Activated naive CD8-positive, alpha-beta T cell treated with anti-CD3 and anti-CD28 coated beads, Interleukin-2, amount 10 ng/mL, durations not matched to agents 7 days and 5 days (primary cell): Measurements from ENCODE around the gene FYB1. TPM values are rescaled to one million over a fixed set of nuclear protein-coding genes. Genes with fewer than 3 reads are reported as not detected.
"Not testable (repeated sequence)": the region's sequence is repeated elsewhere in the genome, so short reads cannot be mapped to it uniquely, and the experiment has no call there.

Source experiments
- ATAC-seq: fragments of 150-1000 bp; cut with Tn5 transposase; one replicate; pipeline ENCODE4 v1.10.0; 2021; ENCODE audit warnings: low read depth, moderate library complexity
- POLR2A ChIA-PET: fragments of 350-600 bp; sonication (Branson Sonifier 250); formaldehyde crosslinking; loops from one replicate; lab custom pipeline; 2021; ENCODE audit warnings: antibody characterized with exemption; lab: Charles Lee
- DNase-seq: peaks from one replicate; pipeline ENCODE4 v3.0.0; 2021
- H3K27ac Mint-ChIP-seq: one replicate; pipeline ENCODE4 v1.8.0; 2022; ENCODE audit warnings: mild to moderate bottlenecking, mixed read lengths
- H3K27me3 Mint-ChIP-seq: one replicate; pipeline ENCODE4 v1.8.0; 2022; ENCODE audit warnings: mild to moderate bottlenecking, moderate library complexity, mixed read lengths
- H3K36me3 Mint-ChIP-seq: one replicate; pipeline ENCODE4 v1.8.0; 2021; ENCODE audit warnings: mild to moderate bottlenecking, mixed read lengths
- H3K4me1 Mint-ChIP-seq: one replicate; pipeline ENCODE4 v1.8.0; 2021; ENCODE audit warnings: mixed read lengths
- H3K4me3 Mint-ChIP-seq: one replicate; pipeline ENCODE4 v1.8.0; 2022; ENCODE audit warnings: mild to moderate bottlenecking, moderate library complexity, mixed read lengths
- H3K9me3 Mint-ChIP-seq: one replicate; pipeline ENCODE4 v1.8.0; 2021; ENCODE audit warnings: mixed read lengths
- total RNA-seq, 2 experiments: library from RNA; stranded (reverse); gene quantifications; one replicate each; pipeline ENCODE4 v1.2.3, GENCODE V29; 2021

The FYB1 gene
- total RNA-seq, 2 experiments from 2014 or later = 355 to 358 TPM

GRCh38 chr5:39249069-39249468 is 29.7 kb upstream of the FYB1 start:
- DNase-seq (no peak), ATAC-seq (no peak)
- Mint-ChIP-seq H3K27ac (no peak overlapping the region), H3K27me3 (peaks cover 3% of the 10 kb centered on the region), H3K4me3 (no peak overlapping the region), H3K9me3 (peaks cover 12% of the 10 kb centered on the region), H3K36me3 (peaks cover 12% of the 10 kb centered on the region), H3K4me1 (no peaks in the 10 kb centered on the region)
- POLR2A ChIA-PET = no interaction called here

- Mint-ChIP-seq H3K27me3 (no peaks in the 10 kb centered on the region), H3K4me3 (no peak overlapping the region), H3K36me3 (peaks cover 6% of the 10 kb centered on the region), H3K4me1 (no peaks in the 10 kb centered on the region), H3K9me3 (peaks cover 15% of the 10 kb centered on the region), H3K27ac (no peak overlapping the region)
- POLR2A ChIA-PET = no interaction called here
- no peak for DNase-seq
- no peak for ATAC-seq
These were observed 21.4 kb upstream of the FYB1 start for GRCh38 chr5:39240750-39241149.

GRCh38 chr5:39238366-39239105 is 19.2 kb upstream of the FYB1 start:
- Mint-ChIP-seq H3K27me3 (no peaks in the 10 kb centered on the region), H3K36me3 (peaks cover 7% of the 10 kb centered on the region), H3K27ac (no peak overlapping the region), H3K4me1 (no peaks in the 10 kb centered on the region), H3K4me3 (no peak overlapping the region), H3K9me3 (peaks cover 15% of the 10 kb centered on the region)
- POLR2A ChIA-PET = interaction anchor here (0.5 kb wide), 1 partner anchor 134 kb away, joined by 4 read pairs; no protein-coding TSS in a partner anchor
- ATAC-seq (no peak), DNase-seq (no peak)

- no peaks in the 10 kb centered on the region for H3K27me3 Mint-ChIP-seq
- POLR2A ChIA-PET = no interaction called here
- no peak for ATAC-seq
- H3K27ac Mint-ChIP-seq = no peak overlapping the region
- no peak overlapping the region for H3K4me3 Mint-ChIP-seq
- peaks cover 14% of the 10 kb centered on the region for H3K9me3 Mint-ChIP-seq
- DNase-seq = no peak
- H3K4me1 Mint-ChIP-seq = peaks cover 5% of the 10 kb centered on the region
- peaks cover 7% of the 10 kb centered on the region for H3K36me3 Mint-ChIP-seq
These were observed 17.4 kb upstream of the FYB1 start for GRCh38 chr5:39236718-39237117.

- Mint-ChIP-seq H3K27ac (no peak overlapping the region), H3K9me3 (peaks cover 10% of the 10 kb centered on the region), H3K4me1 (peaks cover 9% of the 10 kb centered on the region), H3K27me3 (no peaks in the 10 kb centered on the region), H3K4me3 (no peak overlapping the region), H3K36me3 (peaks cover 4% of the 10 kb centered on the region)
- ATAC-seq (no peak), DNase-seq (no peak)
- POLR2A ChIA-PET = no interaction called here
These were observed 16.3 kb upstream of the FYB1 start for GRCh38 chr5:39235648-39236047.

- H3K27me3 Mint-ChIP-seq, H3K36me3 Mint-ChIP-seq, POLR2A ChIA-PET, ATAC-seq, H3K4me3 Mint-ChIP-seq, H3K9me3 Mint-ChIP-seq, H3K27ac Mint-ChIP-seq, DNase-seq, H3K4me1 Mint-ChIP-seq: not testable (repeated sequence)
These were observed 15.1 kb upstream of the FYB1 start for GRCh38 chr5:39234494-39234893.

GRCh38 chr5:39233783-39234182 is 14.4 kb upstream of the FYB1 start:
- POLR2A ChIA-PET = no interaction called here
- H3K4me3 Mint-ChIP-seq = no peak overlapping the region
- ATAC-seq = no peak
- H3K36me3 Mint-ChIP-seq = peaks cover 3% of the 10 kb centered on the region
- H3K9me3 Mint-ChIP-seq = no peaks in the 10 kb centered on the region
- no peak overlapping the region for H3K27ac Mint-ChIP-seq
- peaks cover 9% of the 10 kb centered on the region for H3K4me1 Mint-ChIP-seq
- H3K27me3 Mint-ChIP-seq = no peaks in the 10 kb centered on the region
- no peak for DNase-seq

- DNase-seq = no peak
- POLR2A ChIA-PET = no interaction called here
- no peaks in the 10 kb centered on the region for H3K9me3 Mint-ChIP-seq
- peaks cover 9% of the 10 kb centered on the region for H3K4me1 Mint-ChIP-seq
- no peak overlapping the region for H3K4me3 Mint-ChIP-seq
- H3K36me3 Mint-ChIP-seq = peaks cover 3% of the 10 kb centered on the region
- peak; percentile 50 for ATAC-seq
- peak overlapping the region; percentile 48 for H3K27ac Mint-ChIP-seq
- H3K27me3 Mint-ChIP-seq = no peaks in the 10 kb centered on the region
These were observed 12.6 kb upstream of the FYB1 start for GRCh38 chr5:39231705-39232525.

GRCh38 chr5:39228596-39228995 is 9.2 kb upstream of the FYB1 start:
- POLR2A ChIA-PET = no interaction called here
- no peak overlapping the region for H3K4me3 Mint-ChIP-seq
- no peaks in the 10 kb centered on the region for H3K9me3 Mint-ChIP-seq
- ATAC-seq (no peak), DNase-seq (no peak)
- no peaks in the 10 kb centered on the region for H3K27me3 Mint-ChIP-seq
- H3K4me1 Mint-ChIP-seq = peaks cover 16% of the 10 kb centered on the region
- H3K36me3 Mint-ChIP-seq = no peaks in the 10 kb centered on the region
- H3K27ac Mint-ChIP-seq = no peak overlapping the region

GRCh38 chr5:39226558-39226957 is 7.2 kb upstream of the FYB1 start:
- ATAC-seq = no peak

GRCh38 chr5:39226100-39226451 is 6.7 kb upstream of the FYB1 start:
- DNase-seq (no peak), ATAC-seq (no peak)
- H3K27ac Mint-ChIP-seq = peak overlapping the region; percentile 28
- no peaks in the 10 kb centered on the region for H3K27me3 Mint-ChIP-seq
- POLR2A ChIA-PET = interaction anchor here (0.5 kb wide), 1 partner anchor 80 kb away, joined by 3 read pairs; no protein-coding TSS in a partner anchor
- no peaks in the 10 kb centered on the region for H3K36me3 Mint-ChIP-seq
- H3K4me3 Mint-ChIP-seq = no peak overlapping the region
- peaks cover 7% of the 10 kb centered on the region for H3K4me1 Mint-ChIP-seq
- no peaks in the 10 kb centered on the region for H3K9me3 Mint-ChIP-seq

More at GRCh38 chr5:39226558-39226957, 7.2 kb upstream of the FYB1 start:
- Mint-ChIP-seq H3K4me1 (peaks cover 9% of the 10 kb centered on the region), H3K27me3 (no peaks in the 10 kb centered on the region), H3K27ac (no peak overlapping the region), H3K4me3 (no peak overlapping the region), H3K9me3 (no peaks in the 10 kb centered on the region), H3K36me3 (no peaks in the 10 kb centered on the region)
- POLR2A ChIA-PET = interaction anchor here (0.5 kb wide), 1 partner anchor 79 kb away, joined by 3 read pairs; no protein-coding TSS in a partner anchor
- no peak for DNase-seq

- Mint-ChIP-seq H3K4me1 (peaks cover 7% of the 10 kb centered on the region), H3K27ac (peak overlapping the region; percentile 28), H3K4me3 (no peak overlapping the region), H3K9me3 (no peaks in the 10 kb centered on the region), H3K36me3 (no peaks in the 10 kb centered on the region), H3K27me3 (no peaks in the 10 kb centered on the region)
- DNase-seq (no peak), ATAC-seq (no peak)
- POLR2A ChIA-PET = interaction anchor here (0.5 kb wide), 1 partner anchor 80 kb away, joined by 3 read pairs; no protein-coding TSS in a partner anchor
These were observed 6.2 kb upstream of the FYB1 start for GRCh38 chr5:39225405-39226099.

- POLR2A ChIA-PET = no interaction called here
- Mint-ChIP-seq H3K4me3 (no peak overlapping the region), H3K27me3 (no peaks in the 10 kb centered on the region), H3K4me1 (peaks cover 8% of the 10 kb centered on the region), H3K27ac (no peak overlapping the region), H3K36me3 (peaks cover 1% of the 10 kb centered on the region), H3K9me3 (no peaks in the 10 kb centered on the region)
- ATAC-seq (no peak), DNase-seq (no peak)
These were observed 4.9 kb upstream of the FYB1 start for GRCh38 chr5:39224196-39224761.
